Stimulated activated CD4-positive, alpha-beta T cell treated with anti-CD3 and anti-CD28 coated beads, Interleukin-2, amount 100 ng/mL, for 4 hours (primary cell): ENCODE data around the gene PPP1R27.

Experiments
- DNase-seq: peaks from one replicate; pipeline ENCODE4 v3.0.0-alpha.2; 2020; ENCODE audit warnings: low read depth

Gene PPP1R27

GRCh38 chr17:81821147-81821546, 13.7 kb downstream of the PPP1R27 start:
- no peak for DNase-seq

DNA sequence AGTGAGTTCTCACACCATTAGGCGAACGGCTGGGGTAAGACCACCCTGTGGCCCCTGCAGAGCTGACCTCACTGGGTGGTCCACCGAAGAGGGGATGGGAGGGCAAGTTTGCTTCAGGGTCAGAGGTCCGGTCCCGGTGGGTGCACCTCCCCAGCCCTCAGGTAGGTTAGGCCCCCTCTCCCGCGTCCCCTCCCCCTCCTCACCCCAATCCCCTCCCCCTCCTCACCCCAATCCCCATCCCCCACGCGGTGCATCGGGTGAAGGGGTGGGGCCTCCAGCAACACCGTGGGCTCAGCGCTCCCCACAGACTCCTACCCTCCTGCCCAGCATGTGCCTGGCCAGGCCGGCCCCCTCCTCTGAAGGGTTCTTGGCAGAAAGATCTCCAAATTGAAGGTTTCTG, 15.1 kb downstream of the PPP1R27 start:
- DNase-seq, result no peak

GRCh38 chr17:81817758-81818147, 17.1 kb downstream of the PPP1R27 start:
- no peak for DNase-seq

DNA sequence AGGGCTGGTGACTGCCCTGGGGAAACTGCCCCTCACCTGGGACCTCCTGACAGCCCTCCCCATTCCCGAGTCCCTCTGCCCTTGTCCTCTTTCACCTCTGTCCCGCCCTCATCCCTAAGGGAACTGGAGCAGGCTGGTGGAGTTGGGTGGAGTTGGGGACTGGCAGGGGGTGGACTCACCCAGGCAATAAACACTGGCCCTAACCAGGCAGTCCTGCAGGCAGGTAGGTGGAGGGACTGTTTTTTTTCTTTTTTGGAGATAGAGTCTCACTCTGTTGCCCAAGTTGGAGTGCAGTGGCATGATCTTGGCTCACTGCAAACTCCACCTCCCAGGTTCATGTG, 19.2 kb downstream of the PPP1R27 start:
- no peak for DNase-seq

DNA sequence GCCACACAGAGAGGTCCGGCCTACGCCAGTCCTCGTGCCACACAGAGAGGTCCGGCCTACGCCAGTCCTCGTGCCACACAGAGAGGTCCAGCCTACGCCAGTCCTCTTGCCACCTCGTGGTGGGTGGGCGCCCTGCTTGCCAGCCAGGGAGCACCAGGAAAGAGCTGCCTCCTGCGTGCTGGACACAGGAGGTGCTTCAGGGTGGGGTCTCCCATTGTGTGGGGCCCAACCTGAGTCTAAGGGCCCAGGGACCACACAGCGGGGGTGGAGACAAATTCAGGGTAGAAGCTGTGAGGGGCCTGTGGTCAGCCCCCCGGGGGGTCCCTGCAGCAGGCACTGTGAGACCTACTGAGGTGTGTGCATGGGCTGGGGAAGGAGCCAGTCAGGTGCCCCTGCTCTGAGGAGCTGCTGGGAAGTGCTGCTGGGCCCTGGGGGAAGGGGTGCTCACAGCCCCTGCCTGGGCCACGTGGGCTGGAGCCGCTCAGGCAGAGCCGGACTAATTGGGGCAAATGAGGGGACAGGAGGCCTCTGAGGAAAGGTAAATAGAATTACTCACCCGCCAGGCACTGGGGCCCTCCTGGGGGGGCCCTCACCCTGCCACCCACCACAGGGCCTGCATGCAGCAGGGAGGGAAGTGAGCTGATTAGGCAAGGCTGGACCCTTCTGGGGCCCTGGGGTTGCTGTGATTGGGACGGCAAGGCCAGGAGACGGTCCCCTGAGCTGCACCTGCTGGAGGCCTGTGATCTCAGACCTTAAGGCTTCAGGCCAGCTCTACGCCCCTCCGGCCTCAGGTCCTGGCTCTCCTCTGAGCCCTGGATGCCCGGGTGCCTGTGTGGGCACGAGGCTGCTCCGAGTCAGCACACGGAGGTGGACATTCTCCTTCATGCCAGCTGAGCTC, 19.9 kb downstream of the PPP1R27 start:
- DNase-seq, result no peak

- DNase-seq, result no peak
Measured at GRCh38 chr17:81813861-81814683, 20.8 kb downstream of the PPP1R27 start.

DNA sequence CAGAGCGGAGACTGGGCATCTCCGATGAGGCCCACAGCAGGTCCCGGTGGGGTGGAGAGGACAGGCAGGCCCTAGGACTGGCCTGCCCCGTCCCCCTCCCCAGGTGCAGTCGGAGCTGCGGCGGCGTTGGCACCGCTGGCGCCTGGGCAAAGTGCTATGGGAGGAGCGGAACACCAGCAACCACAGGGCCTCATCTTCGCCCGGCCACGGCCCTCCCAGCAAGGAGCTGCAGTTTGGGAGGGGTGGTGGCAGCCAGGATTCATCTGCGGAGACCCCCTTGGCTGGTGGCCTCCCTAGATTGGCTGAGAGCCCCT, 21.5 kb downstream of the PPP1R27 start:
- no peak for DNase-seq

DNA sequence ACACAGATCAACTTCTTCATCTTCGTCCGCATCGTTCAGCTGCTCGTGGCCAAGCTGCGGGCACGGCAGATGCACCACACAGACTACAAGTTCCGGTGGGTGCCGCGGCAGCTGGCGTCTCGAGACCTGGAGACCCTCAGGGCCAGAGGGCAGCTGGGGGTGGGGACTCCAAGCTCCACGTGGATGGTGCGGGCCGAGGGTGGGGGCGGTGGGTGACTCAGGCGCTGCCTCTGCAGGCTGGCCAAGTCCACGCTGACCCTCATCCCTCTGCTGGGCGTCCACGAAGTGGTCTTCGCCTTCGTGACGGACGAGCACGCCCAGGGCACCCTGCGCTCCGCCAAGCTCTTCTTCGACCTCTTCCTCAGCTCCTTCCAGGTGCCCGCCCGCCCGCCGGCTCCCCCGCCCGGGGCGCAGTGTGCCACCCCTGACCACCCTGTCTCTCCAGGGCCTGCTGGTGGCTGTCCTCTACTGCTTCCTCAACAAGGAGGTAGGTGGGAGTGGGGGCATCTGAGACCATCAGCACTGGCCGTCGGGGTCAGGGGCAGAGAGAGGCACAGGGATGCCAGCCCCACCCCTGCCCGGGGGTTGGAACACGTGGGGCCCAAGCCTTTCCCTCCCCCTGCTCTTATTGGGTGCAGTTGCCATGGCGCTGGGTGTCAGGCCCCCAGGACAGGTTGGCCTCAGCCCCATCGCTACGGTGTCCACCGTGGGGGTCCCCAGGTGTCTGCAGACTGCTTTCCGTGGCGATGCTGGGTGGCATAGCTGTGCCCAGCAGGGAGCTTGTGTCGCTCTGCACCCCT, 22.1 kb downstream of the PPP1R27 start:
- no peak for DNase-seq

DNA sequence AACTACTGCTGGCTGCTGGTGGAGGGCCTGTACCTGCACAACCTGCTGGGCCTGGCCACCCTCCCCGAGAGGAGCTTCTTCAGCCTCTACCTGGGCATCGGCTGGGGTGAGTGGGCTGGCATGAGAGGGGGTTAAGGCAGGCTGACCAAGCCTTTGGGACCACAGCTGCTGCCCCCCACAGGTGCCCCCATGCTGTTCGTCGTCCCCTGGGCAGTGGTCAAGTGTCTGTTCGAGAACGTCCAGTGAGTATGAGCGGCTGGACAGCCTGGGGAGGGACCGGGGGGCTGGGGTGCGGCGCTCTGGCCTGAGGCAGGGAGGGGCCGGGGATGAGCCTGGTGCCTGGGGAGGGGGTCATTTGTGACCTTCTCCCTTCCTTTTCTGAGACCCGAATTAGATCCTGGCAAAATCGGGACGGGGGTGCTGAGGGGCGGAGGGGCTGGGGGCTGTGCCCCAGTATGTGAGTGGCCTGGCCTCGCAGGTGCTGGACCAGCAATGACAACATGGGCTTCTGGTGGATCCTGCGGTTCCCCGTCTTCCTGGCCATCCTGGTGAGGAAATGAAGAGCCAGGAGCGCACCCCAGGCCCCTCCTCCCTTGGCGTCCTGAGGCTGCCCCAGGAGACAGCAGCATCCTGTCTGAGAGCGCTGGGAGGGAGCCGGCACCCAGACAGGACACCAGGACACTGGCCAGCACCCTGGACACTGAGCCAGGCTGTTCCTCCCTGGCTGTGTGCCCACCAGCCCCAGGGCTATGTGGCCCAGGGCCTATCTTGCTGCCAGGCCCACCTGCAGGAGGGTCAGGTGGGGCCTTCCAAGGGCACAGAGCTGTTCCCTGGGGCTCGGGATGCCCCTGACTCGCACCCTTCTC, 22.9 kb downstream of the PPP1R27 start:
- DNase-seq, result no peak

GRCh38 chr17:81810892-81811704, 23.8 kb downstream of the PPP1R27 start:
- DNase-seq, result no peak

GRCh38 chr17:81810476-81810875, 24.4 kb downstream of the PPP1R27 start:
- DNase-seq, result no peak

- DNase-seq, result no peak
Measured at GRCh38 chr17:81809556-81809998, 25.3 kb downstream of the PPP1R27 start.

GRCh38 chr17:81808778-81809555, 25.9 kb downstream of the PPP1R27 start:
- DNase-seq, result no peak

DNA sequence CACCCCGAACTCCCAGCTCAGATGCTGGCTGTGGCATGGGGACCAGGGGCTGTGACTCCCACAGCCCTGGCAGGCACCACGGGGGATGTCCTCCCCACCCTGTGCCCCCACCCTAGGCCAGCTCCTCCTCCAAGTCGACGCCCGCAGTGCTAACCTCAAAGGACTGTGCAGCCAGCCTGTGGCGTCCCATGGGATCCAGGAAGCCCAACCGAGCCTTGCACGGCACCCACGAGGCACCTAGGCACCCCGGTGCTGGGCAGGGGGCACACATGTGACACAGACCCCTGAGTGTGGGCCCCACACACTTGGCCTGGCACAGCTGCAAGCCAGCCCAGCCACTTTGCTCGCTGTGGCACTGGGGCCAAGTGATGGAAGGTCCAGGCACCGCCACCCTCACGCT, 27.0 kb downstream of the PPP1R27 start:
- DNase-seq, result no peak

GRCh38 chr17:81807210-81807719, 27.6 kb downstream of the PPP1R27 start:
- DNase-seq, result no peak

DNA sequence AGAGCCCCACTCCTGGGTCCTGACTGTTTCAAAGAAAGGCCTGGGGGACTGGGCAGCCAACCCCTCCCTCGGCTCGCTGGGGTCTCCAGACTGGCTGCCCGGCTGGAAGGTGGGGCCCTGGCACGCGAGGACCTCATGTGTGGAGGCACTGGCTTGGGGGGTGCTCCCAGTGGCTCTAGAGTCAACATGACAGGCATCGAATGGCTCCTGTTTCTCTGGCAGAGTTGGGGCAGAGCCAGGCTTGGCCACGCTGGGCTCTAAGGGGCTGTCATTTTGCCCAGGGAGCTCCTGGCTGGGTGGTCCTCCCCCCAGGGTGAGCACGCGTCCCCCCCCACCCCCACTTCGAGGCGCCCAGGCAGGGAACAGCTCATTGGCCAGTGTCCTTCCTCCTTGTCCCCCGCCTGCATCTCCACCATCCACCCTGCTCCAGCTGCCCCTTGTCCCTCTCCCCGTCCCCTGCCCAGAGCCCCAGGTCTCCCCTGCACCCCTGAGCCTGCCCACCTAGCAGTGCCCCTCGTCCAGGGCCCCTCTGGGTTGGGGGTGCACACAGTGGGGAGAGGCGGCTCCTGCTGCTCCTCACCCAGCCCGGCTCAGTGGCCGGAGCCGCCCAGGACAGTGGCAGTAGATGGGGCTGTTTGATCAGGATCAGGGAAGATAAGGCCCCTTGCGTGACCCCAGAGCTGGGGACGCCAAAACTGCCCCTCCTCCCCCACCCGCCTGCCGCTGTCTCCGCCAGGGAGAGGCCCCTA, 28.2 kb downstream of the PPP1R27 start:
- no peak for DNase-seq

- no peak for DNase-seq
Measured at GRCh38 chr17:81805707-81806460, 29.0 kb downstream of the PPP1R27 start.
